ENCODE measurements around the gene DCAF8.
"Not testable (repeated sequence)": the region's sequence is repeated elsewhere in the genome, so short reads cannot be mapped to it uniquely, and the experiment has no call there.

DCAF8 gene

DNA sequence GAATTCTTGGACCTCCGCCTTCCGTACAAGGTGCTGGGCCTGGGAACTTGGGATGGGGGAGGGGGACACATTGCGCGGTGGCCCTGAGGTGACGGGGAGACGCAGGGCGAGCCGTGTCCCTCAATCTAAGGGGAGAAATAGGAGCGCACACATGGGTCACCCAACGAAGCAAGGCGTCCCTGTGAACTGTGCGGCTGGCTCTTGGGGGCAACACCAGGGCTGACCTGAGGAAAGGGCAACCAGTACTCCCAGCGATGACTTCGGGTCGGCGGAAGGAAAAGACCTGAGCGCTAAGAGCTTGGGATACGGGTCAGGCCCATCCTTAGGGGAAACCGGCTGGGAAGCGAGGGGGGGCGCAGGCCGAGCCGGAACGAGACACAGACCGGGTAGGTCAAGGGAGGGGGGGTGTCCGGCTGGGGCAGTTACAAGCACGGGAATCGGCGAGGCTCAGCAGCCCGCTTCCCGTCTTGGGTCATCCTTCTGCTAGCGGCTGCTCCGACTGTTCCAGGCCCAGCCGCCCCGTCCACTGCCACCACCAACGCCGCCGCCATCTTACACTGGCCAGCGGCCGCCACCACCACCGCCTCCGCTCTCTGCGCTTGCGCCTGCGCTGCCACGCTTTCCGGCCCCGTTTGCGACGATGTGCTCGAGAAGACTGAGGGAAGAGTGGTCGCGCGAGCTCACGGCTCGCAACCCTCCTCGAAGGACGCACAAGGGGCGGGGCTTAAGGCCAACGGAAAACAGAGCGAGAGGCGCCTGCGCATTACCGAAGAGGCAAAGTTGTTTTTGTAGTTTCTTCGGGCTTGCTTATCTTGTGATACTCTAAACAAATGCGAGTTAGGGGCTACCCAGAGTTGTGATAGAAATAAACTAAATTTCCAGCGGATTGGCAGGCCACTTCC, at the start of gene DCAF8:
DCAF8 (minus strand) TSS at position 657 of the 902 bp plus-strand sequence. CDS start 18,541 bp downstream, outside the sequence.
- DNase-seq: peak; percentile 99

DNA sequence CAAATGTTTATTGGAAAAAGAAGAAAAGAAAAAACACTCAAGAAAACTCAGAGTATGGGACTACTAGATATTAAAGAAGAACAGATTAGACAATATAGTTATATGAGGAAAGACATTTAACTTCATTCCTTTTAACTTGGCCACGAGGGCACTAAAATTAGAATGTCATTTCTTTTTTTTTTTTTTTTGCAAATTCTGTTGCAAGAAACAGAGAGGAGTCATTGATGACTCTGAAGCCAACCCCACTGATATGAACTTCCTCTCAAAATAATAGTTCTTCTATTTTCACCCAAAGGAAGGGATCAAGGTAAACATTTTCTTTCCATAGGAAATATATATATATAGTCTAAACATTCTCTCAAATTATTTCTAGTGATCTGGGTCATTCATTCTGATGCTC, 47.2 kb upstream of the DCAF8 start:
- DNase-seq: no peak

DNA sequence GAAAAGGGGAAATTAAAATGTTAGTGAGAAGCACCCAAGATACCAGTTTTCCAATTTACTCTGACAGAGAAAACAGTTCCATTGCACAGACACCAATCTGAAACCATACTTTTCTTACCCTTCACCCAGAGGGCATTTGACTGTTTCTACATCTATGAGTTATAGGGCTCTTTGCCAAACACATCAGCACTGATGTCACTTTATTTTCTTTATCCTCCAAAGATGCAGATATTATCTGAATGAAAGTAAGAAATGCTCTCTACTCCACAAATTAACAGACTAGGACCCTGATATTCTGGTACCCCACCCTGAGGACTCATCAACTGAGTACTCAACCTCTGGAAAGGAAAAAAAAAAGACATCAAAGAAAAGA, 46.8 kb upstream of the DCAF8 start:
- DNase-seq: no peak

DNA sequence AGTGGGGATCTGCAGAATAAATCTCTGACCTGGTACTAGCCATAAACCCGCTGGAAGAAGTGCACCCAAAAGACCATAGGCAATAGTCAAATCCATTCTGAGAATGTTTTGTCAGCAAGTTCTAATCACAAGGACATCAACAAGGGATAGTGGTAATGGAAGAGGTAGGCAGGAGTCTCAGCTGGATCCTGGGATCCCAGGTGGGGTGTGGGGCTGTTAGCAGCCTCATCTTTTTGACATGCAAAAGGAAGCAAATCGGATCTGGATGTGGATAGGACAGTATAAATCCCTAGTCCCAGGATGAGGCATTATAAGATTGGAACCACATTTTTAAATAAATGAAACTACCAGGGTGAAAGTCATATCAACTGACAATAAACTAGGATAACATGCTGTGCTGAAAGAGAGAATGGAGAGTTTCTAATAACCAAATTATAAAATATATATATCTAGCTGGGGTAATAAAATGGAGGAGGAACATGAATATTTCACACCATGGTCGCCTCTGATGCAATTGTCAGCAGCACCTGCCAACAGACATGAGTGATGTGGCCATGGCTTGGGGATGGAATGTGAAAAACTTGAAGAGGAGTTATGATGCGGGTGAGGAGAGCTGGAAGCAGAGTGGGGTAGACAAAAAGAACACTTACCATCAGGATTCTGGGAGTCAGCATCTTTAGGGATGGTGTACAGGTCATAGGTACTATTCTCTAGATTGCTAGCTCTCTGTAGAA, 46.3 kb upstream of the DCAF8 start:
- no peak for DNase-seq

DNA sequence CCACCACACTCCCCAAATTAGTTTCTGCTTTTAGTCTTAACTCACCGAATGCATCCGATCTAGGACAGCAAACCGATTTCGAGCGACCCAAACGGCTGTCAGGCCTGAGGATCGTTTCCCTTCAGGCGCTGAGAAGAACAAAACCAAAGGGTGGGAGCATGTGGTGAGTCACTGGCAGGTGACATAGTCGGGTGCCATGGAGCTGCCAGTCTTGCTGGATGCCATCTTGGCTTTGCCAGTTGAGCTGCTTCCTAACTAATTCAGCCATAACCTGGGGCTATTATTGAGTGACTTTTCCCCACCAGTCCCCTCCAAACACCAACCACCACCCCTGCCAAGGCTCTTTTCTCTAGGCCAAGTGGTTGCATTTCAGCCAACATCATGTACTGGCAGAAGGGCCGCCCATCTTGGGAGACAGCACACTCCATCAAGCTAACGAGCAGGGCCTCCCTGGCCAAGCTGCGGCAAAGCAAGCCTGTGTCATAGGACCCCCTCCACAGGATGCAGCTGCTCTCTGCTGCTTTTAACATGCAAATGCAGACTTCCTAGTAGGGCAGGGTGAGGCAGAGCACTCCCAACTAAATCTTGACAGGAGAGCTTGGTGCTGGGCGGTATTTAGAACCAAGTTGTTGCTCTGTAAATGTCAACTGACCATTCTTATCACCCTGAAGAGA, 44.9 kb upstream of the DCAF8 start:
- no peak for DNase-seq

DNA sequence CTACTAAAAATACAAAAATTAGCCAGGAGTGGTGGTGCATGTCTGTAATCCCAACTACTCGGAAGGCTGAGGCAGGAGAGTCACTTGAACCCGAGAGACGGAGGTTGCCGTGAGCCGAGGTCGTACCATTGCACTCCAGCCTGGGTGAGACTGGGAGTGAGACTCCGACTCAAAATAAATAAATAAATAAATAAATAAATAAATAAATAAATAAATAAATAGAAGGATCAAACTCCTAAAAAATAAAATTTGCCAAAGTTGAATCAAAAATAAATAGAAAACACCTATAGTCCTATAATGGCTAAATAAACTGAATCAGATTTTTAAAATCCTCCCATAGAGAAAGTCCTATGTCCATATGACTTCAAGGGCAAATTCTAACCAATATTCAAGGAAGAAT, 37.8 kb upstream of the DCAF8 start:
- no peak for DNase-seq

DNA sequence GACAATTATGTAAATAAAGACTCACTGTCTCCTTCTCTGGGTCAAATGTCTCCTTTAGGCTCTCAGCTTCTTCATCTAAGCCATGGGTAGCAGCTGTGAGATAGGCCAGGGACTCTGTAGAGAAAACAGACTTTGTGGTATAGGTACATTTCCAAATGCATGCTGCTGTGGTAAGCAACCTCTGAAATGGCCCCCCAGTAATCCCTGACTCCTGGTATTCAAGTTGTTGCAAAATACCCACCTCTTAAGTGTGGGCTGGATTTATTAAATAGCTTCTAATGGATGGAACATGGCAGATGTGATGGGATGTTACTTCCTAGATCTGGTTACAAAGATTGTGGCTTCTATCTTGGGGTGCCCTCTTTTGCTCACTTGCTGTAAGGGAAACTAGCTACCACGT, 33.7 kb upstream of the DCAF8 start:
- no peak for DNase-seq

DNA sequence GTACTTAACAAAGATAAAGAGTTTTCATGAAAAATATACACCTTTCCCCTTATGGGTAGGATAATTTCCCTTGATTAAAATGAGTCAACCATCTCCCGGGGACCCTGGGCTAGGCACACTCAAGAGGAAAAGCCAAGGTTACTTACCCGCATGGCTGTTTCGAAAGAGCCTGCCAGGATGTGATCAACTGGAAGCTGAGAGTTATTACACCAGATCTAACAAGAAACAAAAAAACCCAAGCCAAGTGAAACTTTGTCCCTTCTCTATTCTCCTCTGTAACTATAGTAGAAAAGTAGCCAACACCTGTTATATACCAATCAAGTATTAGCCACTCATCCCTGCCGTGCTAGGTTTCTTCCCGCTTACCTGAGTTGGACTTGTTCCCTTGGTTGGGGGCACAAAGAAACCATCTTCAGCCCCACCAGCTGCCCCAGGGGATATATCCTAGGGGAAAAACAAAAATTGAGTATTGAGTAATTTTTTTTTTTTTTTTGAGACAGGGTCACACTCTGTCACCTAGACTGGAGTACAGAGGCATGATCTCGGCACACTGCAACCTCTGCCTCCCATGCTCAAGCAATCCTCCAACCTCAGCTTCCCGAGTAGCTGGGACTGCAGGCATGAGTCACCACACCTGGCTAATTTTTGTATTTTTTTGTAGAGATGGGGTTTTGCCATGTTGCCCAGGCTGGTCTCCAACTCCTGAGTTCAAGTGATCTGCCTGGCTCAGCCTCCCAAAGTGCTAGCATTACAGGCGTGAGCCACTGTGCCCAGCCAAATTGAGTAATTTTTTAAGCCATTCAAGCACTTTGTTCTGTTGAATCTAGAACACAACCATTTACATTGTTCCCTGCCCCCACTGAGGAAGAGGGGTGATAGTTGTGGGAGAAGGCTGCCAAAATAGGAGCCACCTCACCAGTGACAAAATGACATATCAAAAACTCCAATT, 30.9 kb upstream of the DCAF8 start:
- DNase-seq: no peak

DNA sequence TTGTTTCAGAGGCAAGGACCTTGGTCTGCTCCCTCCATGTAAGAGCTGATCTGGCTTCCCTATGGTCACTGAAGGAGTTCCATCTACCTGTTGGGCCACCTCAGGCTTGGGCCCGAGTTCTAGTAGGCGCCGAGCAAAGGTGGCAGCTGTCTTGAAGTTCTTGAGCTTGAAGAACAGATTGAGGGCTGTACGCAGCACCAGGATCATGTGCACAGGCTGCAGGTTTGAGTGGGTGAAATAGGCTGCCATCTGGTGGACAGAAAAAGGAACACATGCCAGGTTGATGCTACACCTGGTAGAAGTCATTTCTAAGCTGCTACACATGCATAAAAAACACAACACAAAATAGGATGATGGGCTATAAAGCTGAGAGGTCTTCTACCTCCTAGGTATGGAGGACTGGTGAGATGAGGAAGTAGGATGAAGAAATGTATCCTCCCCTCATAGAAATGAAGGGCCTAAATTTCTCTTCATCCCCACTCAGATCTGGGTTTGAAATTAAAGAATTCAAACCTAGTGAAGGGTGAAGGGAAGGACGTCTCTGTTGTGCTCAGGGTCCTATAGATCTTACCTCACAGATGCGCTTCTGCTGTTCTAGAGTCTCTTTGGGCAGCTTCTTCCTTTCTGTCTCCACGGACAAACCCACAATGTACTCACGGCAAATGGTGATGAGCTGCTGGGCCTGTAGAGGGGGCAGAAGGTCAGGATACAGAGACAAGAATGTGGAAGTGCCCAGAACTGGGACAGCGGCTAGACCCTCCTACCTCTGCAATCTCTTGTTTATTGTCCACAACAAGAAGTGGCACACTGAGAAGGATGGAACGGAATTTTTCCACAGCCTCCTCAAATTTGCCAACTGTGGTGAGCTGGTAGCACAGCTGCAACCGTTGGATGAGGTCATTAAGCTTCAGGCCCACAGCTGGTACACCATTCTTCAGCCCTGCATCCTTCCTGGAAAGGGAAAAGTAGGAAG, 29.2 kb upstream of the DCAF8 start:
- peak; percentile 80 for DNase-seq

DNA sequence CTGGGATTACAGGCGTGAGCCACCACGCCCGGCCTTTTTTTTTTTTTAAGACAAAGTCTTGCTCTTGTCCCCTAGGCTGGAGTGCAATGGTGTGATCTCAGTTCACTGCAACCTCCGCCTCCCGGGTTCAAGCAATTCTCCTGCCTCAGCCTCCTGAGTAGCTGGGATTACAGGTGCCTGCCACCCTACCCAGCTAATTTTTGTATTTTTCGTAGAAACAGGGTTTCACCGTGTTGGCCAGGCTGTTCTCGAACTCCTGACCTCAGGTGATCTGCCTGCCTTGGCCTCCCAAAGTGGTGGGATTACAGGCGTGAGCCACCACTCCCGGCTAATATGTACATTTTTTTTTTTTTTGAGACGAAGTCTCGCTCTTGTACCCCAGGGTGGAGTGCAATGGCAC, 25.4 kb upstream of the DCAF8 start:
- DNase-seq: not testable (repeated sequence)

DNA sequence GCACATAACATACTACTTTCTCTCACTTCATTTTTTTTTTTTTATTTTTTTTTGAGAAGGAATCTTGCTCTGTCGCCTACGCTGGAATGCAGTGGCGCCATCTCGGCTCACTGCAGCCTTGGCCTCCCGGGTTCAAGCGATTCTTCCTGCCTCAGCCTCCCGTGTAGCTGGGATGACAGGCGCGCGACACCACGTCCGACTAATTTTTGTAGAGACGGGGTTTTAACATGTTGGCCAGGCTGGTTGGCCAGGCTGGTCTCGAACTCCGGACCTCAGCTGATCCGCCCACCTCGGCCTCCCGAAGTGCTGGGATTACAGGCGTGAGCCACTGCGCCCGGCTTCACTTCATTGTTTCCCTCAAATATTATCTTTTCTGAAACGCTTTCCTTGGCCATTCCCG, 23.2 kb upstream of the DCAF8 start:
- DNase-seq: no peak

DNA sequence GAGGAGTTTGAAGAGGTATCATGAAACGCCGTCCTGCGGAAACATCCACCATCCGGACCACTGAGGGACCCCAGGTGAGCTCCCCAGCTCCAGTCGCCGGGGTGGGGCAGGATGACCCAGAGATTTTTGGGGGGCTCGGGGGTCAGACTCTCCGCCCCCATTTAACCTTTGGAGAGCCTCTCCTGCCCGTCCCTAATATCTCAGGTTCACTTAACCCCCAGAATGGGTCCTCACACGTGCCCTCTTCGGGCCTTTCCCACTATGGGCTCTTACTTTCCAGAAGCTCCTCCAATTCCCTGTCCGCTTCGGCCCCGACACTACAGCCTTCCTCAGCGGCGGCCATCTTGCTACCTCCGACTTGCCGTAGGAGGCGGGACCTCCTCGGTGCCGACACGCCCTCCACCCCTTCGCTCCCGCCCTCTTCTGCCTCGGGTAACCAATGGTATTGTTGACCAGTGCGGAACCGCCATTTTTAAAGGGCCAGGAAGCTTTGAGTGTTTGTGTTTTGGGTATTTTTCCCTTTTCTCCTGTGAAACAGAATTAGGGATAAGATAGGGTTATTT, 22.5 kb upstream of the DCAF8 start, which contains the start of gene PEX19:
PEX19 (minus strand) TSS at position 352 of the 563 bp plus-strand sequence; CDS start at position 343, 9 bp downstream.
- DNase-seq: peak; percentile 97

DNA sequence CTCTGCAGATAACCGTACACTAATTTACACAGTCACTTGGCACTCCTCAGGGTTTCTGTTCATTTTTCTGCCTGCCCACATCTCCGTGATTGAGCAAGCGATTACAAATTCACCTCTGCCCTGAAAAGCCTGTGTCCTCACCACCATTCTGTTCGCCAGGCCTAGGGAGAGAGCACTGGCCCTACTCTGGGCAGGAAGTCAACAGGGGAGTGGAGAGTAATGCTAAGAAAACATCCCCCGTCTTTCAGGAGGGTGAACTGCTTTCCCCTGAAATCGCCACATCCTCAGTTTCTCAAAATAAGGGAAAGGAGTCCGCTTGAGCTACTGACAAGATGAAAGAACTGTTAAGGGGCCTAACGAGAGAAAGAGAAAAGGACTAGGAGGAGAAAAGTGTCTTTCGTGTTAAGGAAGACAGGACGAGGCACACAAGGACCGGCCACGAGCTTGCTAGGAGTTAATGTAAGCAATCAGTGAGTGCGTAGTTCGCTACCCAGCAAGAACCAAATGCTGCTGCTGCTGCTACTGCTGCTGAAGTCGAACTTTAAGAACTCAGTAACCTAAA, 22.0 kb upstream of the DCAF8 start:
- DNase-seq: peak; percentile 43

DNA sequence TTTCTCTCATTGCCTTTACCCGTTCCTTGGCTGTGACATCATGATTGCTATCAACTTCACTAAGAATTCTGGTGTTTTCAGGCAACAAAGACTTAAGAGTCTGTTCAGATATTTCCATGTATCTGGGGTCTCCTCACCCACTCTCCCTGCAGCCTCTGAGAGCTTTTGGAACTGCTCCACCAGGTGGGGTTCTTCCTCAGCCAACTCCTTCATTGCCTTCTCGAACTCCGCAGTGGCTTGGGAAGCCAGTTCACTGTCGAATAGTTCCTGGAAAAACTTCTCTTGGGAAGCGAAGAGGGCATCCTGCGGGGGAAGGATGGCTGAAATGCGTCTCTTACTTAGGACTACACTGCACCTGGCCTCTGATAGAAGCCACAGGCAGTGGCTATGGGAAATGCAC, 20.5 kb upstream of the DCAF8 start:
- no peak for DNase-seq

DNA sequence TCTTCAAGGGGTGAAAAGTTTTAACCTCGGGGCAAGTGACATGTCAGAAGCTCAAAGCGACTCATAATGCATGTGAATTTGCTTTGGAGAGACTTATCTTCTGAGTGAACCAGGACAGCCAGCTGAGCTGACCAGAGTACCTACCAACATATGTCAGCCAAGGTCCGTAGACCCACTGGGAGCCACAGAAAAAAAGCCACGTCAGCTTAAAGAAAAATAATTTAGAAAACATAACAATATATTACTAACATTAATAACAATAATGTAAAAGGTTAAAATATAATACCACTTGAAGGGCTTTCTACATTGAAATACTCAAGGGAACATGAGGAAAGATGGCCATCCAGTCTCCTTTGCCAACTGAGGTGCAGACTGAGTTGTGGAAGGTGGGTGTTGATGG, 15.6 kb upstream of the DCAF8 start:
- DNase-seq: no peak

DNA sequence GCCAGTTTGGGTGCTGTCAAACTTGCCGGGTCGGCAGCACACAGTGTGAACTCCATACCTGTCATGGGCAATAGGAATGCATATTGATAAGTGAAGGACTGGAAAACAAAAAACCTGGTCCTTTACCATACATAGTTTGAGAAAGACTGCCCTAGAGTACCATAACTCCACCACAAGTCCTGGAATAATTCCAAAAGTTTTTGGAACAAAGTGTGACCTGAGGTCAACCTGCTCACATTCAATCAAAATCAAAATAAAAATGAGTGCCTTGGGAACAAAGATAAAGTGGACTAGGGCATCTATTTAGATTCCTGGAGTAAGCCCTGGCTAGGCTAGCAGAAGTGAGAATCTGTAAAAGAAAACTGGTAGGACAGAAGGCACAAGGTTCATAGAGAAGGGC, 15.0 kb upstream of the DCAF8 start:
- no peak for DNase-seq

DNA sequence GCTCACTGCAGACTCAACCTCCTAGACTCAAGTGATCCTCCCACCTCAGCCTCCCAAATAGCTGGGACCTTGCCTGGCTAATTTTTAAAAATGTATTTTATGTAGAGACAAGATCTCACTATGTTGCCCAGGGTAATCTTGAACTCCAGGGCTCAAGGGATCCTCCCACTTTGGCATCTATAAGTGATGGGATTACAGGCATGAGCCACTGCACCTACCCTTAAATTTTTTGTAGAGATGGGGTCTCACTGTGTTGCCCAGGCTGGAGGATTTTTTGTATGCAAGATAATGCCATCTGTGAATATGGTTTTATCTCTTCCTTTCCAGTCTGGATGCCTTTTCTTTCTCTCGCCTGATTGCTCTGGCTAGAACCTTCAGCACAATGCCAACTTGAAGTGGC, 8.7 kb upstream of the DCAF8 start:
- no peak for DNase-seq

DNA sequence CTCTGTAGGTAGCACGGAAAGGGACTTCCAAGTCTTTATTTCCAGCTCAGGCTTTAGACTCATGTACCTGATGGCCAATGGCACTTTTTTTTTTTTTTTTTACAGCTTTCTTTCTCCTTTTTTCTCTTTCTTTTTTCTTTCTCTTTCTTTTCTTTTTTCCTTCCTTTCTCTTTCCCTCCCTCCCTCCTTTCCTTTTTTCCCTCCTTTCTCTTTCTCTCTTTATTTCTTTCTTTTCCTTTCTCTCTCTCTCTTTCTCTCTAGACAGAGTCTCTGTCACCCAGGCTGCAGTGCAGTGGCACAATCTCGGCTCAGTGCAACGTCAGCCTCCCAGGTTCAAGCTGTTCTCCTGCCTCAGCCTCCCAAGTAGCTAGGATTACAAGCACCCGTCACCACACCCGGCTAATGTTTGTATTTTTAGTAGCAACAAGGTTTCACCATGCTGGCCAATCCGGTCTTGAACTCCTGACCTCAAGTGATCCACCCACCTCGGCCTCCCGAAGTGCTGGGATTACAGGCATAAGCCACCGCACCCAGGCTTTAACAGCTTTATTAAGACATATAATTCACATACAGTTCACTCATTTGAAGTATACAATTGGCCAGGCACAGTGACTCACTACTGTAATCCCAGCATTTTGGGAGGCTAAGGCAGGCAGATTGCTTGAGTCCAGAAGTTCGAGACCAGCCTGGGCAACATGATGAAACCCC, 5.1 kb upstream of the DCAF8 start:
- DNase-seq: no peak

DNA sequence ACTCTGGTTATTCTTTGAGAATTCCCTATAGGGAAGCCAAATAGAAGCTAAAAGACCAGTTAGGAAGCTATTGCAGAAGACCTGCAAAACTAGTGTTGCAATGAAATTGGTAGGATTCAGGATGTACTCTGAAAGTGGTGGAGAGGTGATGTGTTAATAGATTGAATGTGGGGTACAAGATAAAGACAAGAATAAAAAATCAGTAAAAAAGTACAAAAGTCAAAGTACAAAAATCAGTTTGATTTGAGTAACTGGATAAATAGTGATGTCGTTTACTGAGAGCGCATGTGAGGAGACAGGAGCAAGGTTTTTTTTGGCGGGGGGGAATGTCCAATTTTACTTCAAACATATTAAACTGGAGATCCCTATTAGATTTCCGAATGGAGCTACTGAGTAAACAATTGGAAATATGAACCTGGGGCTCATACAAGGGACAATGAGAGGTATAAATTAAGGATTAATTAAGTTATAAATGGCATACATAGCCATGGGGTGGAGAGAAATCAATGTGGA, 2.5 kb upstream of the DCAF8 start:
- no peak for DNase-seq

DNA sequence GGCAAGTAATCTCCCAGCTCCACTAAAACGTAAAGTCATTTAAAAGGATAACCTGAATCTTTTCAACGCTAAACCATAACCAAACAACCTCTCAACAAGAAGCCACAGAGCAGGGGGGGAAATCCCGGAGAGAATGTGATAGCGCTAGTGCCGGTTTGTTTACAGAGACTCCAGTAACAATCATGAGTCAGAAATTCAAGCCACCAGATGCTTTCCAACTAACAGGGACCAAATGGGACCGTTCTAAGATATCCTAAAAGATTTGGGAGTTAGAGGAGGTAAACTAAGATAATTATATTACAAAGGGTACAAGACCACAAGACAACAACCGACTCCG, 825 bp downstream of the DCAF8 start:
- DNase-seq: peak; percentile 78
